CD4-positive, CD25-positive, alpha-beta regulatory T cell (primary cell): ENCODE results near the gene GPX8. TPM values are rescaled to one million over a fixed set of nuclear protein-coding genes. Genes with fewer than 3 reads are reported as not detected.

Experiments used
- ATAC-seq, 2 donors: fragments of 150-1000 bp; cut with Tn5 transposase; one replicate each; pipeline ENCODE4 v1.10.0; 2021; ENCODE audit warnings: low read depth in 2 of 2, moderate number of reproducible peaks in 2 of 2, moderate library complexity in 1 of 2
- DNase-seq, 3 donors: peaks; one replicate each; pipeline versions ENCODE4 v3.0.0 to v3.0.0-alpha.2; 2012 to 2022; ENCODE audit warnings: mixed read lengths in 1 of 3
- H3K27ac ChIP-seq: one replicate; pipeline ENCODE4 v1.7.0; 2013; ENCODE audit warnings: mild to moderate bottlenecking, low read length; ENCODE audit not compliant: insufficient read depth, poor library complexity, severe bottlenecking
- H3K27me3 ChIP-seq: one replicate; pipeline ENCODE4 v1.7.0; 2013; ENCODE audit warnings: low read length; ENCODE audit not compliant: control insufficient read depth, insufficient read depth
- H3K36me3 ChIP-seq: one replicate; pipeline ENCODE4 v1.7.0; 2013; ENCODE audit warnings: mild to moderate bottlenecking, low read length, moderate library complexity; ENCODE audit not compliant: control insufficient read depth, insufficient read depth
- H3K4me1 ChIP-seq: 2 replicates; pipeline ENCODE4 v1.7.0; 2013; ENCODE audit warnings: mild to moderate bottlenecking, low read length; ENCODE audit not compliant: insufficient read depth, control insufficient read depth, poor library complexity, severe bottlenecking
- H3K4me3 ChIP-seq: one replicate; pipeline ENCODE4 v1.7.0; 2013; ENCODE audit warnings: low read depth, mild to moderate bottlenecking, low read length, moderate library complexity
- H3K9me3 ChIP-seq, 2 experiments: 1 replicate in 1 of 2; 2 replicates in 1 of 2; pipeline ENCODE4 v1.7.0; 2013; ENCODE audit warnings: low read length in 2 of 2, mild to moderate bottlenecking in 1 of 2, moderate library complexity in 1 of 2; ENCODE audit not compliant: control insufficient read depth in 2 of 2
- H3K27ac Mint-ChIP-seq, 3 donors: one replicate each; pipeline ENCODE4 v1.8.0; 2020 to 2022; ENCODE audit warnings: mild to moderate bottlenecking in 3 of 3, mixed read lengths in 3 of 3, moderate library complexity in 2 of 3
- H3K27me3 Mint-ChIP-seq: one replicate; pipeline ENCODE4 v1.8.0; 2022; ENCODE audit warnings: mild to moderate bottlenecking, mixed read lengths
- H3K36me3 Mint-ChIP-seq: one replicate; pipeline ENCODE4 v1.8.0; 2020; ENCODE audit warnings: mixed read lengths
- H3K4me1 Mint-ChIP-seq, 4 donors: one replicate each; pipeline ENCODE4 v1.8.0; 2020 to 2022; ENCODE audit warnings: mixed read lengths in 4 of 4, mild to moderate bottlenecking in 1 of 4
- H3K4me3 Mint-ChIP-seq, 4 donors: one replicate each; pipeline ENCODE4 v1.8.0; 2020 to 2022; ENCODE audit warnings: mild to moderate bottlenecking in 4 of 4, mixed read lengths in 4 of 4, moderate library complexity in 3 of 4
- H3K9me3 Mint-ChIP-seq, 7 donors: one replicate each; pipeline ENCODE4 v1.8.0; 2020 to 2022; ENCODE audit warnings: mixed read lengths in 7 of 7, mild to moderate bottlenecking in 3 of 7, moderate library complexity in 2 of 7
- polyA plus RNA-seq, 4 donors: library from polyadenylated mRNA; unstranded; fragments of 300-500 nt; fragmentation: Illumina TruSeq; gene quantifications; one replicate each; pipeline ENCODE4 v1.2.3, GENCODE V29; 2021
- total RNA-seq: library from RNA; stranded (reverse); gene quantifications from one replicate; pipeline ENCODE4 v1.2.3, GENCODE V29; 2022

Gene GPX8
- total and polyA plus RNA-seq, 5 donors from 2014 or later: not detected

DNA sequence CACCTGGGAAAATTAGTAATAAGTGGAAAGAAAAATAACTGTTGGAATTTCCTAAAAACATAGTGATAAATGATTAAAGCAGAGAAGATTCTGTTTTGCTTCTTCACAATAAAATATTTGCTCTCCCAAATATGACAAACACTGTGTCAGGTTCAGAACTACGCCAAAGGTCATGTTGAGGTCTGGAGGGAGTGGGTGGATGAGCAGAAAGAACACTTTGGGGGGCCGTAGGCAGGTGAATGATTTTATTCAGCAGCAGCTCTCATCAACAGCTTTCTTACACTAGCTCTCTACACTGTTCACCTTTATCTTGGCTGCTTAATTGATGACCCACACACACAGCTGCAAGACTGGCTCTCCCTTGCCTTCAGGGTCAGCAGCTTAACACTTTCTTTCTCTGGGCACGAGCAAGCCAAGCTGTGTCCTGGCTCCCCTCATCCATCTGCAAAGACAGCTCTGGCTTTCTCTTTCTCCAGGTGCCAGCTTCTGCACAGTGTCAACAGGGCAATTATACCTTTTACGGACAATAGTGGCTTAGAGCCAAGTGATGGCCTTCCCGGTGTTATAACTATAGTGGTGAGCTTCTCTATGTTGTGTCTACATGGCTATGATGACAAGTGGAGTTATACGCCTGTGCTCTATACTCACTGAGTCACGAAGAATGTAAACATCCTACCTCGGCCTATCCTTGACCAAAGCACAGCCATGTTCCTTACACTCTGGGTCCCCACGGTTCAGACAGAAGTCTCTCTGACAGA, 18.9 kb upstream of the GPX8 start:
- Mint-ChIP-seq H3K4me3 (no peak overlapping the region), H3K36me3 (no peaks in the 10 kb centered on the region), H3K4me1 (peaks cover 0 to 11% (median 6%) of the 10 kb centered on the region in 4 donors), H3K27me3 (peaks cover 22% of the 10 kb centered on the region), H3K27ac (peak overlapping the region in 2 of 3 donors; percentile 32 to 72), H3K9me3 (peaks cover 0 to 3% (median 0%) of the 10 kb centered on the region in 7 donors)
- Histone ChIP-seq H3K4me3 (no peak overlapping the region), H3K36me3 (no peaks in the 10 kb centered on the region), H3K4me1 (no peaks in the 10 kb centered on the region), H3K9me3 (no peaks in the 10 kb centered on the region), H3K27ac (no peak overlapping the region), H3K27me3 (peaks cover 11% of the 10 kb centered on the region)
- ATAC-seq (no peak), DNase-seq (no peak)

GRCh38 chr5:55141945-55142690, 17.9 kb upstream of the GPX8 start:
- no peak for ATAC-seq
- H3K27ac Mint-ChIP-seq: peak overlapping the region in 1 of 3 donors; percentile 70

GRCh38 chr5:55143624-55144023, 16.3 kb upstream of the GPX8 start:
- H3K36me3 ChIP-seq: no peaks in the 10 kb centered on the region
- no peaks in the 10 kb centered on the region for H3K9me3 ChIP-seq
- H3K27me3 ChIP-seq: peaks cover 8% of the 10 kb centered on the region
- DNase-seq (no peak), ATAC-seq (no peak)
- Mint-ChIP-seq H3K36me3 (no peaks in the 10 kb centered on the region), H3K4me3 (no peak overlapping the region), H3K4me1 (peaks cover 0 to 16% (median 12%) of the 10 kb centered on the region in 4 donors), H3K27ac (no peak overlapping the region), H3K27me3 (peaks cover 27% of the 10 kb centered on the region), H3K9me3 (peaks cover 0 to 2% (median 0%) of the 10 kb centered on the region in 7 donors)
- H3K4me3 ChIP-seq: no peak overlapping the region
- peaks cover 5% of the 10 kb centered on the region for H3K4me1 ChIP-seq
- H3K27ac ChIP-seq: no peak overlapping the region

More at GRCh38 chr5:55141945-55142690, 17.9 kb upstream of the GPX8 start:
- peaks cover 0 to 16% (median 12%) of the 10 kb centered on the region in 4 donors for H3K4me1 Mint-ChIP-seq
- no peak overlapping the region for H3K4me3 ChIP-seq
- peaks cover 0 to 3% (median 0%) of the 10 kb centered on the region in 7 donors for H3K9me3 Mint-ChIP-seq
- H3K36me3 Mint-ChIP-seq: no peaks in the 10 kb centered on the region
- no peaks in the 10 kb centered on the region for H3K9me3 ChIP-seq
- H3K4me3 Mint-ChIP-seq: no peak overlapping the region
- peaks cover 5% of the 10 kb centered on the region for H3K4me1 ChIP-seq
- H3K27me3 Mint-ChIP-seq: peaks cover 24% of the 10 kb centered on the region
- H3K27ac ChIP-seq: no peak overlapping the region
- peaks cover 11% of the 10 kb centered on the region for H3K27me3 ChIP-seq
- H3K36me3 ChIP-seq: no peaks in the 10 kb centered on the region
- no peak for DNase-seq

GRCh38 chr5:55146080-55146479, 13.9 kb upstream of the GPX8 start:
- Mint-ChIP-seq H3K4me3 (no peak overlapping the region), H3K9me3 (peaks cover 0 to 2% (median 0%) of the 10 kb centered on the region in 7 donors), H3K4me1 (peaks cover 0 to 16% (median 12%) of the 10 kb centered on the region in 4 donors), H3K36me3 (no peaks in the 10 kb centered on the region), H3K27me3 (peaks cover 43% of the 10 kb centered on the region), H3K27ac (no peak overlapping the region)
- Histone ChIP-seq H3K9me3 (no peaks in the 10 kb centered on the region), H3K4me1 (peaks cover 5% of the 10 kb centered on the region), H3K27ac (no peak overlapping the region), H3K4me3 (peak overlapping the region; percentile 34), H3K36me3 (no peaks in the 10 kb centered on the region), H3K27me3 (peaks cover 11% of the 10 kb centered on the region)
- ATAC-seq (no peak), DNase-seq (no peak)

- peak overlapping the region; percentile 34 for H3K4me3 ChIP-seq
- H3K4me1 Mint-ChIP-seq: peaks cover 0 to 14% (median 11%) of the 10 kb centered on the region in 4 donors
- peaks cover 5% of the 10 kb centered on the region for H3K4me1 ChIP-seq
- peaks cover 0 to 2% (median 0%) of the 10 kb centered on the region in 7 donors for H3K9me3 Mint-ChIP-seq
- H3K27me3 ChIP-seq: peaks cover 11% of the 10 kb centered on the region
- peak; percentile 66 to 91 for ATAC-seq
- peaks cover 45% of the 10 kb centered on the region for H3K27me3 Mint-ChIP-seq
- H3K9me3 ChIP-seq: no peaks in the 10 kb centered on the region
- peak overlapping the region in 2 of 4 donors; percentile 18 to 28 for H3K4me3 Mint-ChIP-seq
- H3K36me3 ChIP-seq: no peaks in the 10 kb centered on the region
- no peaks in the 10 kb centered on the region for H3K36me3 Mint-ChIP-seq
- H3K27ac Mint-ChIP-seq: no peak overlapping the region
- no peak overlapping the region for H3K27ac ChIP-seq
- DNase-seq: peak; percentile 67 to 89 (median 74)
Measured at GRCh38 chr5:55146543-55147151, 13.3 kb upstream of the GPX8 start.

- no peak overlapping the region for H3K27ac Mint-ChIP-seq
- ATAC-seq (no peak), DNase-seq (no peak)
- no peak overlapping the region for H3K4me3 ChIP-seq
- no peaks in the 10 kb centered on the region for H3K9me3 ChIP-seq
- H3K9me3 Mint-ChIP-seq: no peaks in the 10 kb centered on the region
- H3K4me3 Mint-ChIP-seq: peak overlapping the region in 1 of 4 donors; percentile 4
- peaks cover 5% of the 10 kb centered on the region for H3K4me1 ChIP-seq
- H3K27me3 ChIP-seq: peaks cover 23% of the 10 kb centered on the region
- H3K36me3 Mint-ChIP-seq: no peaks in the 10 kb centered on the region
- H3K27me3 Mint-ChIP-seq: peaks cover 54% of the 10 kb centered on the region
- no peak overlapping the region for H3K27ac ChIP-seq
- peaks cover 0 to 13% (median 6%) of the 10 kb centered on the region in 4 donors for H3K4me1 Mint-ChIP-seq
- no peaks in the 10 kb centered on the region for H3K36me3 ChIP-seq
Measured at GRCh38 chr5:55149308-55149795, 10.6 kb upstream of the GPX8 start.

DNA sequence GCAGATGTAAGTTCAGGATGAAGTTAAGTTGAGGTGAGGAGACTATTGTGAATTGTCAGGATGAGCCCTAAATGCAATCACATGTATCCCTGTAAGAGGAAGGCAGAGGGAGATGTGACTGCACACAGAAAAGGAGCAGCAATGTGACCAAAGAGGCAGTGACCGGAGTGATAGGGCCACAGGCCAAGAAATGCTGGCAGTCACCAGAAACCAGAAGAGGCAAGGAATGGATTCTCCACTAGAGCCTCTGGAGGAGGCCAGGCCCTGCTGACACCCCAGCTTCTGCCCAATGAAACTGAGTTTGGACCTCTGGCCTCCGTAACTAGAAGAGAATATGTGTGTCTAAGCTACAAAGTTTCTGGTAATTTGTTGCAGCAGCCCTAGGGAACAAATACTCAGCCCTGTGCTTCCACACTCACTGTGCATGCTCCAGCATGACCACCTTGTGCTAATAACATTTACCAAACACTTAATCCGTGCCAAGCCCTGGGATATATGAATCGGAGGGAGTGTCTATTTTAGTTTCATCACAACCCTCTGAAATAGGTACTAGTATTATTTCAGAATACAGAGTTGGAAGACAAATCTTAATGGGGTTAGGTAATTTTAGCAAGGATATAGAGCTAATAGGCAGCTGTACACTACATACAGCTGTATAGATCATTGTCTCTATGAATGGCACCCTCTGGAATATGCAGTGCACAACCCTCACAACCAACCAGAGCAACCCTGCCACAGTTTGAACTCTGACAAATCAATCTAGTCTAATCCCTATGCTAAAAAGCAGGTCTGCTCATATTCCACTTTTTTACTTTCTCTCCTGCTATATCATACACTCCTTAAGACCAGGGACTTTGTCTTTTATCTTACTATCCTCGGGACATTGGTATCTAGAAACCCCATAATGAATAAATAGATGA, 7.8 kb upstream of the GPX8 start:
- H3K27me3 ChIP-seq: peaks cover 28% of the 10 kb centered on the region
- no peak overlapping the region for H3K27ac Mint-ChIP-seq
- H3K4me1 ChIP-seq: no peaks in the 10 kb centered on the region
- no peak overlapping the region for H3K4me3 ChIP-seq
- ATAC-seq (no peak), DNase-seq (no peak)
- H3K36me3 ChIP-seq: no peaks in the 10 kb centered on the region
- no peak overlapping the region for H3K4me3 Mint-ChIP-seq
- peaks cover 45% of the 10 kb centered on the region for H3K27me3 Mint-ChIP-seq
- no peaks in the 10 kb centered on the region for H3K36me3 Mint-ChIP-seq
- peaks cover 0 to 2% (median 0%) of the 10 kb centered on the region in 7 donors for H3K9me3 Mint-ChIP-seq
- no peaks in the 10 kb centered on the region for H3K9me3 ChIP-seq
- H3K4me1 Mint-ChIP-seq: no peaks in the 10 kb centered on the region
- H3K27ac ChIP-seq: no peak overlapping the region
